HepG2 (cell line): ENCODE results near the gene TUBB3. TPM values are rescaled to one million over a fixed set of nuclear protein-coding genes. Genes with fewer than 3 reads are reported as not detected.

Experiments used
- ATAC-seq: fragments of 200-7000 bp; cut with Tn5 transposase; 3 replicates; pipeline ENCODE4 v1.9.1; 2020; ENCODE audit warnings: mild to moderate bottlenecking, moderate library complexity
- BruUV-seq: library from RNA; stranded (reverse); fragments of 400-500 nt; replicated peaks from 2 replicates; lab custom pipeline; 2021; lab: Mats Ljungman, UMichigan
- CTCF ChIA-PET: fragments of 300-600 bp; formaldehyde crosslinking; extraction: SDS; loops from one replicate; lab custom pipeline; 2021; ENCODE audit warnings: low total read pairs, inconsistent platforms, low intra/inter-chr PET ratio; lab: Yijun Ruan, JAX
- POLR2A ChIA-PET: fragments of 350-600 bp; sonication (Branson Sonifier 250); formaldehyde crosslinking; loops from one replicate; lab custom pipeline; 2020; ENCODE audit warnings: antibody characterized with exemption, inconsistent platforms; lab: Yijun Ruan, JAX
- DNase-seq: peaks from one replicate; pipeline ENCODE4 v3.0.0-alpha.2; 2015; ENCODE audit warnings: low spot score
- FAIRE-seq: peaks from 3 replicates; lab custom pipeline; 2011; peaks lifted over from hg19 to GRCh38; lab: Jason Lieb, UNC
- H2AFZ ChIP-seq: one replicate; pipeline ENCODE4 v1.6.1; 2011; ENCODE audit warnings: low read length, inconsistent platforms
- H3K27ac ChIP-seq: fragments of 300-600 bp; 3 replicates; pipeline ENCODE4 v1.8.0; 2011; ENCODE audit warnings: mixed run types, mild to moderate bottlenecking, mixed read lengths, low read length, inconsistent platforms; ENCODE audit not compliant: insufficient read depth; ENCODE audit errors: extremely low read length
- H3K27me3 ChIP-seq, 2 experiments: fragments of 200-600 bp in 1 of 2; 2 replicates in 1 of 2; 3 replicates in 1 of 2; pipeline versions ENCODE4 v1.6.0 to v1.8.0; 2011; ENCODE audit warnings: low read length in 2 of 2, mild to moderate bottlenecking in 2 of 2, moderate library complexity in 2 of 2, inconsistent platforms in 1 of 2; ENCODE audit not compliant: insufficient read depth in 2 of 2, control insufficient read depth in 1 of 2
- H3K36me3 ChIP-seq, 2 experiments: fragments of 200-600 bp in 1 of 2; replicated peaks in 1 of 2; 2 replicates in 1 of 2; 3 replicates in 1 of 2; pipeline versions ENCODE4 v1.5.1 to v1.8.0; 2011; ENCODE audit warnings: low read length in 2 of 2, inconsistent platforms in 1 of 2; ENCODE audit not compliant: insufficient read depth in 2 of 2, control insufficient read depth in 1 of 2
- H3K4me1 ChIP-seq: 2 replicates; pipeline ENCODE4 v1.5.1; 2012; ENCODE audit warnings: low read length, inconsistent platforms; ENCODE audit not compliant: insufficient read depth
- H3K4me2 ChIP-seq: 2 replicates; pipeline ENCODE4 v1.6.0; 2011; ENCODE audit warnings: low read depth, low read length, inconsistent platforms
- H3K4me3 ChIP-seq, 3 experiments: fragments of 200-600 bp in 1 of 3; sonication (generic), shearing (Covaris generic) in 1 of 3; replicated peaks in 1 of 3; 2 replicates each; pipeline ENCODE4 v1.5.1; 2011 to 2016; ENCODE audit warnings: low read length in 3 of 3, inconsistent platforms in 2 of 3, low read depth in 2 of 3, mild to moderate bottlenecking in 2 of 3, control low read depth in 1 of 3, mixed read lengths in 1 of 3; ENCODE audit not compliant: insufficient read depth in 1 of 3
- H3K79me2 ChIP-seq: one replicate; pipeline ENCODE4 v1.6.1; 2011; ENCODE audit warnings: low read length, inconsistent platforms; ENCODE audit not compliant: insufficient read depth
- H3K9ac ChIP-seq: 2 replicates; pipeline ENCODE4 v1.6.0; 2011; ENCODE audit warnings: mild to moderate bottlenecking, low read depth, low read length, inconsistent platforms; ENCODE audit not compliant: insufficient read depth
- H3K9me3 ChIP-seq: 2 replicates; pipeline ENCODE4 v1.5.1; 2012; ENCODE audit warnings: mild to moderate bottlenecking, low read length
- H4K20me1 ChIP-seq: 2 replicates; pipeline ENCODE4 v1.6.0; 2011; ENCODE audit warnings: inconsistent platforms, mild to moderate bottlenecking, low read length, moderate library complexity; ENCODE audit not compliant: insufficient read depth
- MXI1 ChIP-seq: IDR thresholded peaks from 3 replicates; pipeline ENCODE4 v1.6.1; 2012; ENCODE audit warnings: low read depth, low read length, inconsistent platforms, borderline replicate concordance
- MYNN ChIP-seq: sonication (generic); formaldehyde crosslinking; IDR thresholded peaks from 2 replicates; pipeline ENCODE4 v1.4.0; 2020; ENCODE audit warnings: mild to moderate bottlenecking, low read depth, missing genetic modification reagents
- NFE2L2 ChIP-seq: fragments of 150-350 bp; IDR thresholded peaks from 2 replicates; pipeline ENCODE4 v1.6.1; 2014; ENCODE audit warnings: low read length
- REPIN1 ChIP-seq: sonication (generic); formaldehyde crosslinking; IDR thresholded peaks from 2 replicates; pipeline ENCODE4 v1.8.0; 2022; ENCODE audit warnings: missing genetic modification reagents, low read depth, mild to moderate bottlenecking, borderline replicate concordance
- ZKSCAN5 ChIP-seq: sonication (generic); formaldehyde crosslinking; IDR thresholded peaks from 2 replicates; pipeline ENCODE4 v1.5.1; 2020; ENCODE audit warnings: mild to moderate bottlenecking, missing genetic modification reagents
- ZMYM3 ChIP-seq: sonication (generic); formaldehyde crosslinking; IDR thresholded peaks from 2 replicates; pipeline ENCODE4 v1.5.1; 2020; ENCODE audit warnings: mild to moderate bottlenecking, missing genetic modification reagents
- ZNF7 ChIP-seq: IDR thresholded peaks from 2 replicates; pipeline ENCODE4 v1.6.1; 2016; ENCODE audit warnings: missing biosample characterization, missing genetic modification reagents
- ZNF878 ChIP-seq: sonication (generic); formaldehyde crosslinking; IDR thresholded peaks from 2 replicates; pipeline ENCODE4 v1.8.1; 2023; ENCODE audit warnings: mild to moderate bottlenecking, missing genetic modification reagents, moderate library complexity
- WGBS: methylation state at CpG from one replicate; pipeline ENCODE4 v1.1.6; 2017; ENCODE audit warnings: low lambda C conversion rate; 5-methylcytosine and 5-hydroxymethylcytosine counted together
- in situ Hi-C: cut with HindIII; loops from 2 replicates; pipeline ENCODE4 v1.10.0; 2017; ENCODE audit warnings: low pct_unique_long_range_greater_than_20kb; ENCODE audit not compliant: extremely low pct_ligation_motif_present
- intact Hi-C: fragments of 100-400 bp; cut with micrococcal nuclease; formaldehyde crosslinking; loops from one replicate; pipeline ENCODE4 v1.10.0; 2022; ENCODE audit not compliant: unreplicated experiment
- polyA plus RNA-seq, 8 experiments: library from polyadenylated mRNA; depleted of rRNA in 3 of 8; stranded (reverse) in 7 of 8; unstranded in 1 of 8; fragments of >200 nt; fragmentation: Illumina TruSeq in 4 of 8; extraction: Trizol in 4 of 8; gene quantifications; 2 replicates each; pipeline versions ENCODE4 v1.2.1 to v1.2.3, GENCODE V29; 2011 to 2016; ENCODE audit warnings: low read depth in 4 of 8, missing spikeins in 1 of 8, mixed read lengths in 1 of 8; ENCODE audit not compliant: insufficient read depth in 1 of 8
- total RNA-seq, 5 experiments: library from RNA; depleted of rRNA; stranded (reverse); fragments of >200 nt; fragmentation: Illumina TruSeq; extraction: Trizol; gene quantifications; 2 replicates each; pipeline ENCODE4 v1.2.3, GENCODE V29; 2016; ENCODE audit warnings: low read depth in 1 of 5
- TF ChIP-seq, protein P1 (sequence below), 2 experiments: fragments of 450-650 bp in 1 of 2; sonication (generic) in 1 of 2; formaldehyde crosslinking; IDR thresholded peaks; 2 replicates each; pipeline versions ENCODE4 v1.5.0 to v1.8.0; 2020 to 2022; ENCODE audit warnings: mild to moderate bottlenecking in 1 of 2, missing genetic modification reagents in 1 of 2
- TF ChIP-seq, protein P2 (sequence below): sonication (generic); formaldehyde crosslinking; IDR thresholded peaks from 2 replicates; pipeline ENCODE4 v1.9.0; 2021; ENCODE audit warnings: missing genetic modification reagents, mild to moderate bottlenecking, borderline replicate concordance
- TF ChIP-seq, protein P3 (sequence below): sonication (generic); formaldehyde crosslinking; IDR thresholded peaks from 2 replicates; pipeline ENCODE4 v1.4.0; 2020; ENCODE audit warnings: missing genetic modification reagents, borderline replicate concordance
- TF ChIP-seq, protein P4 (sequence below): IDR thresholded peaks from 2 replicates; pipeline ENCODE4 v1.6.1; 2012; ENCODE audit warnings: low read depth, low read length, improper control_type of control experiment
- TF ChIP-seq, protein P5 (sequence below): sonication (generic); formaldehyde crosslinking; IDR thresholded peaks from 2 replicates; pipeline ENCODE4 v1.5.0; 2020; ENCODE audit warnings: mild to moderate bottlenecking, missing genetic modification reagents
- TF ChIP-seq, protein P6 (sequence below): sonication (generic); formaldehyde crosslinking; IDR thresholded peaks from 2 replicates; pipeline ENCODE4 v1.4.0; 2020; ENCODE audit warnings: mild to moderate bottlenecking, missing genetic modification reagents

Gene TUBB3
- total and polyA plus RNA-seq, 2 of the 13 experiments (the other 11 are each of a cell fraction or from before 2014, with no cell fraction given), result 110 to 185 TPM

DNA sequence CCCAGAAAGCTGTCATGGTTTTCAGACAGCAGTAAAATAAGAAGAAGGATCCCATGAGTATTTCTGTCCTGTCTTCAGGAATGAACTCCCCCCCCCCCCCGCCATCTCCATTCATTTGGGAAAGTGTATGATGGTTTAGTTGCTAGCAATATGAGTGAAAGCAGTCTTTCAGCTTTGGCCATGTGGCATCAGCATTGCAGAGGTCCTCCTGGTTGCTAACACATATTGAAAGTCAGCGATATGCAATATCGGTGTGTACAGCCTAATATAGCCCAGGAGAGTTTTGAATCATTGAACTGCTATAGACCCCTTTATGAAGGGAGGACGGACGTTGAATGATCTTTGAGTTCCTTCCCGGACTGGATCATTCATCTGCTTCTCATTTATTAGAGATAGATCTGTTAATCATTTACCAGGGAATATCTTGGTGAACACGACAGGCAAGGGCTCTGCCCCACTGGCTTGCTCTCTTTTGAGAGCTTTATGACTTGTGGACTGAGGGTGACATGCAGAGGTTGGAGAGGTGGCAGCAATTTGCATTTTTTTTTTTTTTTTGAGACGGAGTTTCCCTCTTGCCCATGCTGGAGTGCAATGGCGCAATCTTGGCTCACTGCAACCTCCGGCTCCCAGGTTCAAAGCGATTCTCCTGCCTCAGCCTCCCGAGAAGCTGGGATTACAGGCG is 50.7 kb downstream of the TUBB3 start:
- Histone ChIP-seq H2AFZ (no peak overlapping the region), H3K9ac (peak overlapping the region; percentile 94), H3K79me2 (peaks cover 77% of the 10 kb centered on the region), H3K27ac (peak overlapping the region; percentile 88), H3K4me3 (peak overlapping the region; percentile 76 to 96 (median 95)), H3K4me2 (peak overlapping the region; percentile 94), H3K9me3 (no peaks in the 10 kb centered on the region), H3K36me3 (peaks cover 10 to 20% of the 10 kb centered on the region in 2 experiments), H4K20me1 (no peaks in the 10 kb centered on the region), H3K27me3 (no peaks in the 10 kb centered on the region; a peak in 1 of 5 replicates), H3K4me1 (peaks cover 49% of the 10 kb centered on the region)
- DNase-seq, result peak; percentile 84
- 13% methylated on average over 13 of the region's 13 CpGs for WGBS
- FAIRE-seq, result peak; percentile 83
- ChIA-PET CTCF (interaction anchor here (0.8 kb wide), 1 partner anchor 45 kb away, joined by 3 read pairs; the partner anchor contains the start of gene DBNDD1), POLR2A (interaction anchor here (0.6 to 7.1 kb wide), 17 partner anchors 8 to 136 kb away, joined by 3 to 84 read pairs (median 5); partner anchors contain the start of genes DBNDD1, DEF8, MC1R and TCF25)
- peak; percentile 57 for ATAC-seq
- in situ Hi-C loops, result no loop called here
- no TSS peak for BruUV-seq
- intact Hi-C loops, result no loop called here
- TF ChIP-seq, protein P1, sequence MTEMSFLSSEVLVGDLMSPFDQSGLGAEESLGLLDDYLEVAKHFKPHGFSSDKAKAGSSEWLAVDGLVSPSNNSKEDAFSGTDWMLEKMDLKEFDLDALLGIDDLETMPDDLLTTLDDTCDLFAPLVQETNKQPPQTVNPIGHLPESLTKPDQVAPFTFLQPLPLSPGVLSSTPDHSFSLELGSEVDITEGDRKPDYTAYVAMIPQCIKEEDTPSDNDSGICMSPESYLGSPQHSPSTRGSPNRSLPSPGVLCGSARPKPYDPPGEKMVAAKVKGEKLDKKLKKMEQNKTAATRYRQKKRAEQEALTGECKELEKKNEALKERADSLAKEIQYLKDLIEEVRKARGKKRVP (CRISPR knock-in tag; IDR thresholded peaks at IDR 0.05), result no peak
- TF ChIP-seq NFE2L2, result no peak
- 0 out of 2 replicates have a peak, but pooled peaks have one; percentile 34 for TF ChIP-seq REPIN1
- TF ChIP-seq ZKSCAN5, result no peak
- TF ChIP-seq, protein P2, sequence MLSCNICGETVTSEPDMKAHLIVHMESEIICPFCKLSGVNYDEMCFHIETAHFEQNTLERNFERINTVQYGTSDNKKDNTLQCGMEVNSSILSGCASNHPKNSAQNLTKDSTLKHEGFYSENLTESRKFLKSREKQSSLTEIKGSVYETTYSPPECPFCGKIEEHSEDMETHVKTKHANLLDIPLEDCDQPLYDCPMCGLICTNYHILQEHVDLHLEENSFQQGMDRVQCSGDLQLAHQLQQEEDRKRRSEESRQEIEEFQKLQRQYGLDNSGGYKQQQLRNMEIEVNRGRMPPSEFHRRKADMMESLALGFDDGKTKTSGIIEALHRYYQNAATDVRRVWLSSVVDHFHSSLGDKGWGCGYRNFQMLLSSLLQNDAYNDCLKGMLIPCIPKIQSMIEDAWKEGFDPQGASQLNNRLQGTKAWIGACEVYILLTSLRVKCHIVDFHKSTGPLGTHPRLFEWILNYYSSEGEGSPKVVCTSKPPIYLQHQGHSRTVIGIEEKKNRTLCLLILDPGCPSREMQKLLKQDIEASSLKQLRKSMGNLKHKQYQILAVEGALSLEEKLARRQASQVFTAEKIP, result no peak
- TF ChIP-seq MXI1, result peak; percentile 64; the same call in 1 of the 3 replicates
- TF ChIP-seq, protein P3, sequence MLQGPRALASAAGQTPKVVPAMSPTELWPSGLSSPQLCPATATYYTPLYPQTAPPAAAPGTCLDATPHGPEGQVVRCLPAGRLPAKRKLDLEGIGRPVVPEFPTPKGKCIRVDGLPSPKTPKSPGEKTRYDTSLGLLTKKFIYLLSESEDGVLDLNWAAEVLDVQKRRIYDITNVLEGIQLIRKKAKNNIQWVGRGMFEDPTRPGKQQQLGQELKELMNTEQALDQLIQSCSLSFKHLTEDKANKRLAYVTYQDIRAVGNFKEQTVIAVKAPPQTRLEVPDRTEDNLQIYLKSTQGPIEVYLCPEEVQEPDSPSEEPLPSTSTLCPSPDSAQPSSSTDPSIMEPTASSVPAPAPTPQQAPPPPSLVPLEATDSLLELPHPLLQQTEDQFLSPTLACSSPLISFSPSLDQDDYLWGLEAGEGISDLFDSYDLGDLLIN (CRISPR knock-in tag), result no peak
- TF ChIP-seq, protein P4, sequence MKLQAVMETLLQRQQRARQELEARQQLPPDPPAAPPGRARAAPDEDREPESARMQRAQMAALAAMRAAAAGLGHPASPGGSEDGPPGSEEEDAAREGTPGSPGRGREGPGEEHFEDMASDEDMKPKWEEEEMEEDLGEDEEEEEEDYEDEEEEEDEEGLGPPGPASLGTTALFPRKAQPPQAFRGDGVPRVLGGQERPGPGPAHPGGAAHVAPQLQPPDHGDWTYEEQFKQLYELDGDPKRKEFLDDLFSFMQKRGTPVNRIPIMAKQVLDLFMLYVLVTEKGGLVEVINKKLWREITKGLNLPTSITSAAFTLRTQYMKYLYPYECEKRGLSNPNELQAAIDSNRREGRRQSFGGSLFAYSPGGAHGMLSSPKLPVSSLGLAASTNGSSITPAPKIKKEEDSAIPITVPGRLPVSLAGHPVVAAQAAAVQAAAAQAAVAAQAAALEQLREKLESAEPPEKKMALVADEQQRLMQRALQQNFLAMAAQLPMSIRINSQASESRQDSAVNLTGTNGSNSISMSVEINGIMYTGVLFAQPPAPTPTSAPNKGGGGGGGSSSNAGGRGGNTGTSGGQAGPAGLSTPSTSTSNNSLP, result peak; percentile 61
- TF ChIP-seq MYNN (CRISPR knock-in tag), result no peak
- TF ChIP-seq, protein P5, sequence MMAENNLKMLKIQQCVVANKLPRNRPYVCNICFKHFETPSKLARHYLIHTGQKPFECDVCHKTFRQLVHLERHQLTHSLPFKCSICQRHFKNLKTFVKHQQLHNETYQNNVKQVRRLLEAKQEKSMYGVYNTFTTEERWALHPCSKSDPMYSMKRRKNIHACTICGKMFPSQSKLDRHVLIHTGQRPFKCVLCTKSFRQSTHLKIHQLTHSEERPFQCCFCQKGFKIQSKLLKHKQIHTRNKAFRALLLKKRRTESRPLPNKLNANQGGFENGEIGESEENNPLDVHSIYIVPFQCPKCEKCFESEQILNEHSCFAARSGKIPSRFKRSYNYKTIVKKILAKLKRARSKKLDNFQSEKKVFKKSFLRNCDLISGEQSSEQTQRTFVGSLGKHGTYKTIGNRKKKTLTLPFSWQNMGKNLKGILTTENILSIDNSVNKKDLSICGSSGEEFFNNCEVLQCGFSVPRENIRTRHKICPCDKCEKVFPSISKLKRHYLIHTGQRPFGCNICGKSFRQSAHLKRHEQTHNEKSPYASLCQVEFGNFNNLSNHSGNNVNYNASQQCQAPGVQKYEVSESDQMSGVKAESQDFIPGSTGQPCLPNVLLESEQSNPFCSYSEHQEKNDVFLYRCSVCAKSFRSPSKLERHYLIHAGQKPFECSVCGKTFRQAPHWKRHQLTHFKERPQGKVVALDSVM (CRISPR knock-in tag), result peak; percentile 97
- TF ChIP-seq ZNF7 (CRISPR knock-in tag), result no peak
- peak; percentile 90 for TF ChIP-seq ZMYM3
- TF ChIP-seq, protein P6, sequence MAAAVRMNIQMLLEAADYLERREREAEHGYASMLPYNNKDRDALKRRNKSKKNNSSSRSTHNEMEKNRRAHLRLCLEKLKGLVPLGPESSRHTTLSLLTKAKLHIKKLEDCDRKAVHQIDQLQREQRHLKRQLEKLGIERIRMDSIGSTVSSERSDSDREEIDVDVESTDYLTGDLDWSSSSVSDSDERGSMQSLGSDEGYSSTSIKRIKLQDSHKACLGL (CRISPR knock-in tag), result no peak
- TF ChIP-seq ZNF878 (CRISPR knock-in tag), result 0 out of 2 replicates have a peak, but pooled peaks have one; percentile 27
